NT2/D1 (cell line): Measurements from ENCODE around the gene FRRS1.

Experiments
- SUZ12 ChIP-seq: IDR thresholded peaks from 2 replicates; pipeline ENCODE4 v1.6.1; 2011; ENCODE audit not compliant: insufficient read length, insufficient read depth; ENCODE audit errors: extremely low read depth
- YY1 ChIP-seq: IDR thresholded peaks from 2 replicates; pipeline ENCODE4 v1.6.1; 2011; ENCODE audit not compliant: insufficient read length, insufficient read depth
- ZNF274 ChIP-seq: IDR thresholded peaks from 2 replicates; pipeline ENCODE4 v1.6.1; 2011; ENCODE audit warnings: mild to moderate bottlenecking, low read depth, low read length

- TF ChIP-seq ZNF274 (no peak), SUZ12 (no peak), YY1 (no peak)
These were observed 20.8 kb downstream of the FRRS1 start for GRCh38 chr1:99745684-99746083.
